ENCODE measurements around the gene GOLGA8K.
"Not testable (repeated sequence)": the region's sequence is repeated elsewhere in the genome, so short reads cannot be mapped to it uniquely, and the experiment has no call there.

DNA sequence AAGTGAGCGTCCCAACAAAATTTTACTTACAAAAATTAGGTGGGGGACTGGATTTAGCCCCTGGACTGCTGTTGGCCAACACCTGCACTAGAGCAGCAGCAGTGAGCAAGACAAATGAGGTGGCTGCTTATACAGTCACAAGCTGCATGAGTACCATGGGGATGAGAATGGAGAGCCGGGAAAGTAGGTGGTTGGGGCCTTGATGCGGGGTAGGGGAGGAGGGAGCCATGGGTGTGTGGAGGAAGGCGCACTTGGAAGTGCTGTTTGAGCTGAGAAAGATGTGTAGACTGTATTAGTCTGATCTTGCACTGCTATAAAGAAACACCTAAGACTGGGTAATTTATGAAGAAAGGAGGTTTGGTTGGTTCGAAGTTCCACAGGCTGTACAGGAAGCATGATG lies 31.0 kb downstream of the GOLGA8K start:
- TF ChIP-seq, protein P1, sequence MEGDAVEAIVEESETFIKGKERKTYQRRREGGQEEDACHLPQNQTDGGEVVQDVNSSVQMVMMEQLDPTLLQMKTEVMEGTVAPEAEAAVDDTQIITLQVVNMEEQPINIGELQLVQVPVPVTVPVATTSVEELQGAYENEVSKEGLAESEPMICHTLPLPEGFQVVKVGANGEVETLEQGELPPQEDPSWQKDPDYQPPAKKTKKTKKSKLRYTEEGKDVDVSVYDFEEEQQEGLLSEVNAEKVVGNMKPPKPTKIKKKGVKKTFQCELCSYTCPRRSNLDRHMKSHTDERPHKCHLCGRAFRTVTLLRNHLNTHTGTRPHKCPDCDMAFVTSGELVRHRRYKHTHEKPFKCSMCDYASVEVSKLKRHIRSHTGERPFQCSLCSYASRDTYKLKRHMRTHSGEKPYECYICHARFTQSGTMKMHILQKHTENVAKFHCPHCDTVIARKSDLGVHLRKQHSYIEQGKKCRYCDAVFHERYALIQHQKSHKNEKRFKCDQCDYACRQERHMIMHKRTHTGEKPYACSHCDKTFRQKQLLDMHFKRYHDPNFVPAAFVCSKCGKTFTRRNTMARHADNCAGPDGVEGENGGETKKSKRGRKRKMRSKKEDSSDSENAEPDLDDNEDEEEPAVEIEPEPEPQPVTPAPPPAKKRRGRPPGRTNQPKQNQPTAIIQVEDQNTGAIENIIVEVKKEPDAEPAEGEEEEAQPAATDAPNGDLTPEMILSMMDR (IDR thresholded peaks at IDR 0.05): not testable (repeated sequence)
- TF ChIP-seq POLR2A, POLR2AphosphoS5 (IDR thresholded peaks at IDR 0.05): not testable (repeated sequence)
